Liver (tissue), 9 donors: ENCODE measurements around the gene AIPL1. TPM values are rescaled to one million over a fixed set of nuclear protein-coding genes. Genes with fewer than 3 reads are reported as not detected.

Experiments
- DNase-seq: peaks from one replicate; pipeline ENCODE4 v3.0.0-alpha.2; 2017; ENCODE audit warnings: low spot score
- H3K27ac ChIP-seq, 2 donors: one replicate each; pipeline ENCODE4 v1.7.0; 2013; ENCODE audit warnings: inconsistent platforms in 2 of 2, low read length in 2 of 2, control low read depth in 1 of 2, low read depth in 1 of 2, mild to moderate bottlenecking in 1 of 2
- H3K27me3 ChIP-seq, 4 donors: one replicate each; pipeline versions ENCODE4 v1.6.1 to v1.7.0; 2013; ENCODE audit warnings: low read length in 3 of 4, inconsistent platforms in 1 of 4, mild to moderate bottlenecking in 1 of 4, moderate library complexity in 1 of 4; ENCODE audit not compliant: control insufficient read depth in 4 of 4, insufficient read depth in 4 of 4
- H3K36me3 ChIP-seq, 4 donors: one replicate each; pipeline versions ENCODE4 v1.6.1 to v1.7.0; 2013; ENCODE audit warnings: low read length in 3 of 4, mild to moderate bottlenecking in 3 of 4, low read depth in 1 of 4, moderate library complexity in 1 of 4; ENCODE audit not compliant: control insufficient read depth in 4 of 4, insufficient read depth in 3 of 4
- H3K4me1 ChIP-seq, 4 donors: one replicate each; pipeline versions ENCODE4 v1.6.1 to v1.7.0; 2013; ENCODE audit warnings: low read length in 3 of 4, mild to moderate bottlenecking in 3 of 4, moderate library complexity in 1 of 4; ENCODE audit not compliant: control insufficient read depth in 4 of 4, insufficient read depth in 4 of 4
- H3K4me3 ChIP-seq, 3 donors: one replicate each; pipeline versions ENCODE4 v1.6.1 to v1.7.0; 2013; ENCODE audit warnings: low read length in 3 of 3, control low read depth in 1 of 3, low read depth in 1 of 3, mild to moderate bottlenecking in 1 of 3
- H3K9ac ChIP-seq, 2 donors: one replicate each; pipeline ENCODE4 v1.7.0; 2013; ENCODE audit warnings: low read length in 2 of 2, mild to moderate bottlenecking in 2 of 2, moderate library complexity in 2 of 2, control low read depth in 1 of 2, low read depth in 1 of 2
- H3K9me3 ChIP-seq, 4 donors: one replicate each; pipeline versions ENCODE4 v1.6.1 to v1.7.0; 2013; ENCODE audit warnings: low read length in 3 of 4; ENCODE audit not compliant: control insufficient read depth in 4 of 4
- EGR1 ChIP-seq, 2 donors: IDR thresholded peaks; 2 replicates each; pipeline ENCODE4 v1.6.1; 2016 to 2018; ENCODE audit warnings: antibody characterized with exemption in 2 of 2, low read depth in 2 of 2
- FOXA1 ChIP-seq: IDR thresholded peaks from 2 replicates; pipeline ENCODE4 v1.6.1; 2016; ENCODE audit warnings: antibody characterized with exemption
- FOXA2 ChIP-seq: IDR thresholded peaks from 2 replicates; pipeline ENCODE4 v1.6.1; 2016; ENCODE audit warnings: antibody characterized with exemption
- GABPA ChIP-seq, 2 donors: IDR thresholded peaks in 1 of 2; conservative IDR thresholded peaks in 1 of 2; 2 replicates each; pipeline ENCODE4 v1.6.1; 2016; ENCODE audit warnings: antibody characterized with exemption in 2 of 2, mild to moderate bottlenecking in 1 of 2, moderate library complexity in 1 of 2
- HNF4A ChIP-seq, 2 donors: conservative IDR thresholded peaks; 2 replicates each; pipeline ENCODE4 v1.6.1; 2016; ENCODE audit warnings: antibody characterized with exemption in 2 of 2, mild to moderate bottlenecking in 2 of 2
- HNF4G ChIP-seq: IDR thresholded peaks from 2 replicates; pipeline ENCODE4 v1.6.1; 2016; ENCODE audit warnings: antibody characterized with exemption
- JUND ChIP-seq, 2 donors: IDR thresholded peaks; 2 replicates each; pipeline ENCODE4 v1.6.1; 2016; ENCODE audit warnings: antibody characterized with exemption in 2 of 2
- NR2F2 ChIP-seq: IDR thresholded peaks from 2 replicates; pipeline ENCODE4 v1.6.1; 2016; ENCODE audit warnings: antibody characterized with exemption
- RAD21 ChIP-seq, 2 donors: IDR thresholded peaks; 2 replicates each; pipeline ENCODE4 v1.6.1; 2016; ENCODE audit warnings: antibody characterized with exemption in 2 of 2, mild to moderate bottlenecking in 2 of 2
- RXRA ChIP-seq, 2 donors: IDR thresholded peaks; 2 replicates each; pipeline ENCODE4 v1.6.1; 2017 to 2018; ENCODE audit warnings: antibody characterized with exemption in 2 of 2, mild to moderate bottlenecking in 1 of 2
- SP1 ChIP-seq: IDR thresholded peaks from 2 replicates; pipeline ENCODE4 v1.6.1; 2018; ENCODE audit warnings: antibody characterized with exemption, mild to moderate bottlenecking
- TAF1 ChIP-seq: conservative IDR thresholded peaks from 2 replicates; pipeline ENCODE4 v1.6.1; 2016; ENCODE audit warnings: antibody characterized with exemption, mild to moderate bottlenecking
- YY1 ChIP-seq: IDR thresholded peaks from 2 replicates; pipeline ENCODE4 v1.6.1; 2016; ENCODE audit warnings: antibody characterized with exemption, mild to moderate bottlenecking
- WGBS: extraction: QIAGEN DNeasy Blood & Tissue Kit; methylation state at CpG from one replicate; pipeline ENCODE4 v1.1.7; 2013; 5-methylcytosine and 5-hydroxymethylcytosine counted together
- polyA plus RNA-seq, 2 donors: library from polyadenylated mRNA; stranded (reverse) in 1 of 2; unstranded in 1 of 2; fragments of 200-250 nt in 1 of 2; fragments of >200 nt in 1 of 2; fragmentation: Nextera tagmentation in 1 of 2; extraction: Ambion mirVana in 1 of 2; gene quantifications; one replicate each; pipeline versions ENCODE4 v1.2.1 to v1.2.3, GENCODE V29; 2013 to 2015
- total RNA-seq, 2 donors: library from RNA; depleted of rRNA; stranded (reverse); fragments of >200 nt; gene quantifications; one replicate each; pipeline ENCODE4 v1.2.3, GENCODE V29; 2014
- TF ChIP-seq, protein P1 (sequence below): IDR thresholded peaks from 2 replicates; pipeline ENCODE4 v1.6.1; 2016; ENCODE audit warnings: antibody characterized with exemption
- TF ChIP-seq, protein P2 (sequence below): IDR thresholded peaks from 2 replicates; pipeline ENCODE4 v1.6.1; 2016; ENCODE audit warnings: antibody characterized with exemption, mild to moderate bottlenecking
- TF ChIP-seq, protein P3 (sequence below): IDR thresholded peaks from 2 replicates; pipeline ENCODE4 v1.6.1; 2016; ENCODE audit warnings: antibody characterized with exemption
- TF ChIP-seq, protein P4 (sequence below): fragments of 150-350 bp; IDR thresholded peaks from 2 replicates; pipeline ENCODE4 v1.5.1; 2017; ENCODE audit warnings: improper control_type of control experiment, low read depth, low read length; ENCODE audit not compliant: missing input control
- donor health status: healthy.
- donor health status: healthy.
- donor health status: healthy.
- donor health status: healthy.
- donor health status: healthy.

The AIPL1 gene
- total and polyA plus RNA-seq, 4 donors = not detected

- Histone ChIP-seq H3K27ac (no peak overlapping the region), H3K9me3 (no peaks in the 10 kb centered on the region), H3K9ac (no peak overlapping the region), H3K4me3 (no peak overlapping the region), H3K36me3 (no peaks in the 10 kb centered on the region), H3K27me3 (no peaks in the 10 kb centered on the region), H3K4me1 (no peaks in the 10 kb centered on the region)
- 93% methylated on average over 24 of the region's 24 CpGs for WGBS
- no peak for TF ChIP-seq HNF4G
- TF ChIP-seq, protein P1, sequence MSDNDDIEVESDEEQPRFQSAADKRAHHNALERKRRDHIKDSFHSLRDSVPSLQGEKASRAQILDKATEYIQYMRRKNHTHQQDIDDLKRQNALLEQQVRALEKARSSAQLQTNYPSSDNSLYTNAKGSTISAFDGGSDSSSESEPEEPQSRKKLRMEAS = no peak
- TF ChIP-seq RAD21 (IDR thresholded peaks at IDR 0.05) = no peak
- TF ChIP-seq, protein P2, sequence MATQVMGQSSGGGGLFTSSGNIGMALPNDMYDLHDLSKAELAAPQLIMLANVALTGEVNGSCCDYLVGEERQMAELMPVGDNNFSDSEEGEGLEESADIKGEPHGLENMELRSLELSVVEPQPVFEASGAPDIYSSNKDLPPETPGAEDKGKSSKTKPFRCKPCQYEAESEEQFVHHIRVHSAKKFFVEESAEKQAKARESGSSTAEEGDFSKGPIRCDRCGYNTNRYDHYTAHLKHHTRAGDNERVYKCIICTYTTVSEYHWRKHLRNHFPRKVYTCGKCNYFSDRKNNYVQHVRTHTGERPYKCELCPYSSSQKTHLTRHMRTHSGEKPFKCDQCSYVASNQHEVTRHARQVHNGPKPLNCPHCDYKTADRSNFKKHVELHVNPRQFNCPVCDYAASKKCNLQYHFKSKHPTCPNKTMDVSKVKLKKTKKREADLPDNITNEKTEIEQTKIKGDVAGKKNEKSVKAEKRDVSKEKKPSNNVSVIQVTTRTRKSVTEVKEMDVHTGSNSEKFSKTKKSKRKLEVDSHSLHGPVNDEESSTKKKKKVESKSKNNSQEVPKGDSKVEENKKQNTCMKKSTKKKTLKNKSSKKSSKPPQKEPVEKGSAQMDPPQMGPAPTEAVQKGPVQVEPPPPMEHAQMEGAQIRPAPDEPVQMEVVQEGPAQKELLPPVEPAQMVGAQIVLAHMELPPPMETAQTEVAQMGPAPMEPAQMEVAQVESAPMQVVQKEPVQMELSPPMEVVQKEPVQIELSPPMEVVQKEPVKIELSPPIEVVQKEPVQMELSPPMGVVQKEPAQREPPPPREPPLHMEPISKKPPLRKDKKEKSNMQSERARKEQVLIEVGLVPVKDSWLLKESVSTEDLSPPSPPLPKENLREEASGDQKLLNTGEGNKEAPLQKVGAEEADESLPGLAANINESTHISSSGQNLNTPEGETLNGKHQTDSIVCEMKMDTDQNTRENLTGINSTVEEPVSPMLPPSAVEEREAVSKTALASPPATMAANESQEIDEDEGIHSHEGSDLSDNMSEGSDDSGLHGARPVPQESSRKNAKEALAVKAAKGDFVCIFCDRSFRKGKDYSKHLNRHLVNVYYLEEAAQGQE = no peak
- no peak for TF ChIP-seq FOXA1
- TF ChIP-seq YY1 = no peak
- no peak for TF ChIP-seq HNF4A (conservative IDR thresholded peaks at IDR 0.05)
- TF ChIP-seq FOXA2 = no peak
- TF ChIP-seq, protein P3, sequence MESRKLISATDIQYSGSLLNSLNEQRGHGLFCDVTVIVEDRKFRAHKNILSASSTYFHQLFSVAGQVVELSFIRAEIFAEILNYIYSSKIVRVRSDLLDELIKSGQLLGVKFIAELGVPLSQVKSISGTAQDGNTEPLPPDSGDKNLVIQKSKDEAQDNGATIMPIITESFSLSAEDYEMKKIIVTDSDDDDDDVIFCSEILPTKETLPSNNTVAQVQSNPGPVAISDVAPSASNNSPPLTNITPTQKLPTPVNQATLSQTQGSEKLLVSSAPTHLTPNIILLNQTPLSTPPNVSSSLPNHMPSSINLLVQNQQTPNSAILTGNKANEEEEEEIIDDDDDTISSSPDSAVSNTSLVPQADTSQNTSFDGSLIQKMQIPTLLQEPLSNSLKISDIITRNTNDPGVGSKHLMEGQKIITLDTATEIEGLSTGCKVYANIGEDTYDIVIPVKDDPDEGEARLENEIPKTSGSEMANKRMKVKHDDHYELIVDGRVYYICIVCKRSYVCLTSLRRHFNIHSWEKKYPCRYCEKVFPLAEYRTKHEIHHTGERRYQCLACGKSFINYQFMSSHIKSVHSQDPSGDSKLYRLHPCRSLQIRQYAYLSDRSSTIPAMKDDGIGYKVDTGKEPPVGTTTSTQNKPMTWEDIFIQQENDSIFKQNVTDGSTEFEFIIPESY = no peak
- no peak for TF ChIP-seq RXRA (IDR thresholded peaks at IDR 0.05)
- DNase-seq = no peak
Observed at GRCh38 chr17:6463616-6464445, 28.9 kb upstream of the AIPL1 start.

DNA sequence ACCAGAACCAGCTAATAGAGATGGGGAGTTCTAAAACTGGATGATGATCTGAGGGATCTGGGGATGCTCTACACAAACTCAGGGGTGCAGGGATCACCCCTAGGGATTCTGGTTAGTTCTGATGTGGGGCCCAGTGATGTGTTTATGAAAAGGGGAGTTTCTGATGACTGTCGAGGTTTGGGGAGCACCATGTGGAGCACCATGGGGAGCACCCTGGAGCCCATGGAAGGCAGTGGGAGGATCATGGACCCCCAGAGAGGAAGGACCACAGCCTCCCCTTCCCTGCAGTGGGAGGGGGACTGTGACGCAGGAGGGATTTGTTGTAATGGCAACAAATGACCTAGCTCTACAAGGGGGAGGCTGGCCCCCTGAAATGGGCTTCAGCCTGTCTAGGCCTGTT is 27.8 kb upstream of the AIPL1 start:
- no peak for DNase-seq
- 93% methylated on average over 2 of the region's 2 CpGs for WGBS
- TF ChIP-seq JUND (IDR thresholded peaks at IDR 0.05) (no peak), GABPA (IDR thresholded peaks at IDR 0.05 in 1 of 2, conservative IDR thresholded peaks at IDR 0.05 in 1 of 2) (no peak), FOXA1 (no peak), YY1 (no peak), NR2F2 (no peak), EGR1 (IDR thresholded peaks at IDR 0.05; ENCODE audit: low read depth in 2 of 2) (no peak), FOXA2 (no peak), SP1 (no peak), RAD21 (IDR thresholded peaks at IDR 0.05) (no peak), TAF1 (no peak), RXRA (IDR thresholded peaks at IDR 0.05) (no peak), HNF4A (conservative IDR thresholded peaks at IDR 0.05) (no peak)
- TF ChIP-seq, protein P4, sequence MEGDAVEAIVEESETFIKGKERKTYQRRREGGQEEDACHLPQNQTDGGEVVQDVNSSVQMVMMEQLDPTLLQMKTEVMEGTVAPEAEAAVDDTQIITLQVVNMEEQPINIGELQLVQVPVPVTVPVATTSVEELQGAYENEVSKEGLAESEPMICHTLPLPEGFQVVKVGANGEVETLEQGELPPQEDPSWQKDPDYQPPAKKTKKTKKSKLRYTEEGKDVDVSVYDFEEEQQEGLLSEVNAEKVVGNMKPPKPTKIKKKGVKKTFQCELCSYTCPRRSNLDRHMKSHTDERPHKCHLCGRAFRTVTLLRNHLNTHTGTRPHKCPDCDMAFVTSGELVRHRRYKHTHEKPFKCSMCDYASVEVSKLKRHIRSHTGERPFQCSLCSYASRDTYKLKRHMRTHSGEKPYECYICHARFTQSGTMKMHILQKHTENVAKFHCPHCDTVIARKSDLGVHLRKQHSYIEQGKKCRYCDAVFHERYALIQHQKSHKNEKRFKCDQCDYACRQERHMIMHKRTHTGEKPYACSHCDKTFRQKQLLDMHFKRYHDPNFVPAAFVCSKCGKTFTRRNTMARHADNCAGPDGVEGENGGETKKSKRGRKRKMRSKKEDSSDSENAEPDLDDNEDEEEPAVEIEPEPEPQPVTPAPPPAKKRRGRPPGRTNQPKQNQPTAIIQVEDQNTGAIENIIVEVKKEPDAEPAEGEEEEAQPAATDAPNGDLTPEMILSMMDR = no peak
- TF ChIP-seq, protein P2 = no peak
- TF ChIP-seq, protein P1 = no peak
- Histone ChIP-seq H3K27ac (no peak overlapping the region), H3K4me3 (no peak overlapping the region), H3K9me3 (no peaks in the 10 kb centered on the region), H3K4me1 (no peaks in the 10 kb centered on the region), H3K36me3 (no peaks in the 10 kb centered on the region), H3K27me3 (no peaks in the 10 kb centered on the region), H3K9ac (no peak overlapping the region)
